M059J (cell line): ENCODE measurements around the gene C19orf38. TPM values are rescaled to one million over a fixed set of nuclear protein-coding genes. Genes with fewer than 3 reads are reported as not detected.

ENCODE experiments used
- DNase-seq: peaks from one replicate; pipeline ENCODE4 v3.0.0-alpha.2; 2012; ENCODE audit warnings: low read depth
- total RNA-seq: library from RNA; depleted of rRNA; stranded (reverse); fragments of >200 nt; shearing (Covaris generic); gene quantifications from 2 replicates; pipeline ENCODE4 v1.2.3, GENCODE V29; 2014; rRNA removed

Gene C19orf38
- total RNA-seq, 1 experiment from 2014 or later: 0.12 TPM

DNA sequence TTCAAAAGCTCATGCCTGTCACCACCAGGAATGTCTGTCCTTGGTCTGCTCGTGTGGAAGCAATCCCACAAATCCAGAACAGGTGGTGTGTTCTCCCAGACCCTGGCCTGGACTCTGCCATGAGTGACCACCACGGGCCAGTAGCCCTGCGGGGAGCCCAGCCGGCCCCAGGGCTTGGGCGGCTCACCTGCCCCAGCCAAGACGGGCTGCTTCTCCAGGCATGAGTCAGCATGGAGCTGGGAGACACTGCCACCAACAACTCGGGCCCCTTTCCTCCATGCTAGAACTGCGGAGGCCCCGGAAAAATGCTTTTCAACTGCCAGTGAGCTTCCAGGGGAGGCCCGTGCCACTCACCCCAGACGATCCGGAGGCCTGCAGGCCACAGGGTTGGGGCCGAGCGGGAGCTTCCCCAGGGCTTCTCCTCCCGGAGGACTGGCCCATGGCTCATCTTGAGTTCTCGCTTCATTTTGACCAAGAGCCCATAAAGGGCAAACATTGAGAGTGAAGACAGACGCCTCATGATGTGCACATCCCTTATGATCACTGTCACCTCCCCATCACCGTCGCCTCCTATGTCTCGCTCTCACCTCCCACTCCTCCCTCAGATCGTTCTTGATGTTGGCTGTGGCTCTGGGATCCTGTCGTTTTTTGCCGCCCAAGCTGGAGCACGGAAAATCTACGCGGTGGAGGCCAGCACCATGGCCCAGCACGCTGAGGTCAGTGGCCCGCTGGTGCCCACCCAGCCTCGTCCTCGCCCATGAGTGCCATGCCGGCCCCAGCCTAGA is 63.6 kb downstream of the C19orf38 start:
- DNase-seq: no peak

DNA sequence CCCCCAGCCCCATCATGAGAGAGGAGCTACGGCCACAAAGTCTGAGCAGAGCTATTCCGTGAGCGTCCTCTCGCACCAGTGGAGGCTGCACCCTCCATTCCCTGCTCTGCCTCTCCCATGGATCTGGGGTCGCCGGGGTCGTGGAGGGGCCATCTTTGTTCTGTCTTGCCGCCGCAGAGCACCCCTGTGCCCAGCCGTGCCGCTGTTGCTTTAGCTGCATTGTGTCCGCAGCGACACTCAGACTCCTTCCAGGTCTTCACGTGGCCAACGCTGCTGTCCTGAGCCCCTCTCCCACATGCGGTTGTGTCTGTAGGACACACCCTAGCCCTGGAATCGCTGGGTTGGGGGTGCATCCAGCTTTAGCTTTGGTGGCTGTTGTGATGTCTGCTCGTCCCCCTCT is 64.4 kb downstream of the C19orf38 start:
- no peak for DNase-seq

DNA sequence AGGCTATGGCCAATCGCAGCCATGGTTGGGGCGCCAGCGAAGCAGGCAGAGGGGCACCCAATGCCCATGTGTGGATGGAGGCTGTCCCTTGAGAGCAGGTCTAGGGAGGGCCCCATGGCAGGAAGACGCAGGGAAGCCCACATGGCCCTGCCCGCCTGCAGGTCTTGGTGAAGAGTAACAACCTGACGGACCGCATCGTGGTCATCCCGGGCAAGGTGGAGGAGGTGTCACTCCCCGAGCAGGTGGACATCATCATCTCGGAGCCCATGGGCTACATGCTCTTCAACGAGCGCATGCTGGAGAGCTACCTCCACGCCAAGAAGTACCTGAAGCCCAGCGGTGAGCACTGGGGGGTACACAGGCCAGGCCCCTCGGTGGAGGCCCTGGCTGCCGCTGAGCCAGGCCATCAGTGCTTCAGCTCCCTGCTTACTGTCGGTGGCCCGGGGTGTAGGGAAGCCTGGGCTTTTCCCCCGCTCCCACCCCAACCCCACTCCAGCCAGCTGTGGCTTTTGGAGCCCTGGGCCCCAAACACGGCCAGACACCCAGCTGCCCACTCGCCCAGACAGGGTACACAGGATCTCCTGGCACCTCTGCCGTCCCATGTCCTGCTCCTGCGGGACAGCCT is 65.6 kb downstream of the C19orf38 start:
- no peak for DNase-seq

DNA sequence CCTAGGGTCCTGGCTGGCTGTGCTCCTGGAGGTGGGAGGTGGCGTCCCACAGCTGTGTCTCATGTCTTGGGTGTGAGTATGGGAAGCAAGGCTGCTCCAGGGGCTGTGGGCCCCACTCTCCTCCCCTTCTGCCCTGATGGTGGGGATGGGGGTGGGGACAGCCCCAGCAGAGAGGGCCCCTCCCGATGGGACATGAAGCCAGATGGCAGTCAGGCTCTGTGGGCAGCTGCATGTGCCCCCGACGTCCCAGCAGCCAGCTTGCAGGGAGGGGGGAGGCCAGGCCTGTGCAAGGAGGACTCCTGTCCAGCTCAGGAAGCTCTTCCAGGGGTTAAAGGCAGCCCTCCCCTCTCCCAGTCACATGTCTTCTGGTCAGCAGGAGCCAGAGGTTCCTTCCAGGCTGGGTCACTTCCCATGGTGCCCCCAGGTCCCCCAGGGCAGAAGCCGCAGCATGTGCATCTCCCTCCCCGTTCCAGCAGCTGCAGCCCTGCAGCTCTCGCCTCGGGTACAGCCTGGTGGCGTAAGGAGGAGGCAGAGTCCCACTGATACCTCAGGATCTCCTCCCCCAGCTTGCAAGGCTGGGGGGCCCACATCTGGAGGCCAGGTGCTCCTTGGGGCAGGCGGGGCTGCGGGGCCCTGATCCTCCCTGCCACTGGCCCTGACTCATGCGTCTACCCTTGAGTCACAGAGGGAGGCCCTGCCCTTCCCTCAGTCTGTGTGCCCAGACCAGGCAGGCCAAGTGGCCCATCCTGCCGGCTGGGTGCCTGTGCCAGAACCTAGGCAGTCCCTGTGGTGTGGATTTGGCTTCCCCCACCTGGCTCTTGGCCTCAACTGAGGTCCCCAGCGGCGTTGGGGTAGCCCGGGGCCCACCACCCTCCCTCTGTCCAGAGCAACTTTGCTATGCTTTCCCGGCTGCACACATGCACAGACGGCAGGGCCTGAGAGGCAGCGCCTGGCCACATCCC is 67.2 kb downstream of the C19orf38 start:
- peak; percentile 79 for DNase-seq

DNA sequence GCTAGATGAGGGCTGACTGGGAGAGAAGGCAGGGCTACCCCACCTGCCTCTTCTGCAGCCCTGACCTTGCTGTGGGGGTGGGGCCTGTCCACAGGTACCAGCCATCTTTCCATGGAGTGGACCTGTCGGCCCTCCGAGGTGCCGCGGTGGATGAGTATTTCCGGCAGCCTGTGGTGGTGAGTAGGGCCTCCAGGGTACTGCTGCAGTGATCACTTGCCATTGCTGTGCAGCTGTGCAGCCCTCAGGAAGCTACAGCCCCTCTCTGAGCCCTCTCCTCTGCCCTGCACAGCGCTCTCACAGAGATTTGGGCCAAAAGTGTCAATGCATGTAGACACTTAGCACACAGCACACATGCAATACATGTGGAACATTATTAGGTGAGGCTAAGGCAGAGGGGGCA is 68.4 kb downstream of the C19orf38 start:
- DNase-seq: no peak

DNA sequence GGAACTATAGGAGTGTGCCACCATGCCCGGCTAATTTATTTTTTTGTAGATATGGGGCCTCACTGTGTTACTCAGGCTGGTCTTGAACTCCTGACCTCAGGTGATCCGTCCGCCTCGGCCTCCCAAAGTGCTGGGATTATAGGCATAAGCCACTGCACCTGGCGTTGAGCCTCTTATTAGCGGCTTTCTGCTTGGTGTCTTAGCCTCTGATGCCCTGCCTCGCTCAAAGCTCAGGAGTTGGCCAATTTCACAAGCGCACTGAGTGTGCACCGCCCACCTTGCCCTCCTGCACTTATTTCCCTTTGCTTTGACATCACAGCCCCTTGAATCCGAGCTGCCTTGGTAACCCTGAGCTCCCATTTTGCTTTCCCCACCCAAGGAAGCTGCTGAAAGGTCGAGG is 70.1 kb downstream of the C19orf38 start:
- DNase-seq: no peak

Other genes starting within 250 kb of the C19orf38 start
- gene SLC44A2, start 222.9 kb upstream of the C19orf38 start, total RNA-seq: 34.1 and 42.4 TPM in 2 replicates
- gene ILF3, start 194.1 kb upstream of the C19orf38 start, total RNA-seq: 75.2 and 139 TPM in 2 replicates
- 14.3 and 19.7 TPM in 2 replicates for gene QTRT1, start 147.0 kb upstream of the C19orf38 start, total RNA-seq
- 49.9 and 91.8 TPM in 2 replicates for gene DNM2, start 130.3 kb upstream of the C19orf38 start, total RNA-seq
- 67.6 and 88.9 TPM in 2 replicates for gene TMED1, start 12.2 kb upstream of the C19orf38 start, total RNA-seq
- gene CARM1, start 23.1 kb downstream of the C19orf38 start, total RNA-seq: 16.5 and 24.1 TPM in 2 replicates
- gene YIPF2, start 80.2 kb downstream of the C19orf38 start, total RNA-seq: 82.8 and 99.4 TPM in 2 replicates
- gene TIMM29, start 80.4 kb downstream of the C19orf38 start, total RNA-seq: 24.5 and 37.7 TPM in 2 replicates
- 50.7 and 94.6 TPM in 2 replicates for gene SMARCA4, start 112.6 kb downstream of the C19orf38 start, total RNA-seq
- gene LDLR, start 241.0 kb downstream of the C19orf38 start, total RNA-seq: 65.7 and 89.0 TPM in 2 replicates